ENCODE results near the gene ZSCAN5C. TPM values are rescaled to one million over a fixed set of nuclear protein-coding genes. Genes with fewer than 3 reads are reported as not detected.
"Not testable (repeated sequence)": the region's sequence is repeated elsewhere in the genome, so short reads cannot be mapped to it uniquely, and the experiment has no call there.

The ZSCAN5C gene
- polyA plus RNA-seq, 1 donor from 2014 or later: not detected

DNA sequence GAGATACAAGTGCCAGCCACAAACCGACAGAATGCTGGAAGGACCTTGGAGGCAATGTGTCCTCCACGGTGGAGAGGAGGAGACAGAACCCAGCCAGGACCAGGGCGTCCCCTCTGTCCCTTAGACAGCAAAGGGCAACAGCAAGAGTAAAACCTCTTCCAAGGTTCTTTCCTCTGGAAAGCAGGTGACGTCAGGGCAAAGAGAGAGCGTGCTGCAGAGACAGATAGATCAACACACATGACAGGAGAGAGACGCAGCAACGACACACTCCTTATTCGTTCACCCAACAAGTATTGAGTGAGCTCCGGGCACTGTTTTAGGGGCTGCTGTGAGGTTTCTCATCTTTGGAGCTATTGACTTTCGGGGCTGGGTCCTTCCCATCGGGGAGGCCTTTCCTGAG lies 27.5 kb upstream of the ZSCAN5C start:
- no peaks in the 10 kb centered on the region for H3K36me3 Mint-ChIP-seq
- no peaks in the 10 kb centered on the region for H3K9me3 Mint-ChIP-seq
- H3K27ac Mint-ChIP-seq: no peak overlapping the region
- H3K27me3 Mint-ChIP-seq: peaks cover 9% of the 10 kb centered on the region
- H3K4me3 Mint-ChIP-seq: no peak overlapping the region
- peaks cover 0 to 3% (median 2%) of the 10 kb centered on the region in 3 donors for H3K4me1 Mint-ChIP-seq

DNA sequence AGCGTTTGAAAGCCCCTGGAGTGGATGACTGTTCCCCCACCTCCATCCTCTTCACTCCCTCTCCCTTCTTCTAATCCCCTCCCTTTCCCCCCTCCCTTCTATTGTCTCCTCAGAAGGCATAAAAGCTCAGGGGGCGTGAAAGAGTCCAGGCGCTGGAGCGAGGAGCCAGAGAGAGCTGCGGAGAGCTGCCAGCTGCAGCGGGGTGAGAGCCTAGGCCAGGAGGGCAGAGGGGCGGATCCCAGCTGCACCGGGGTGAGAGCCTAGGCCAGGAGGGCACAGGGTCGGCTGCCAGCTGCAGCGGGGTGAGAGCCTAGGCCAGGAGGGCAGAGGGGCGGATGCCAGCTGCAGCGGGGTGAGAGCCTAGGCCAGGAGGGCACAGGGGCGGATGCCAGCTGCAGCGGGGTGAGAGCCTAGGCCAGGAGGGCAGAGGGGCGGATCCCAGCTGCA lies 26.2 kb upstream of the ZSCAN5C start, which contains the start of gene GALP:
TSS of gene GALP (plus strand) at position 148 of the 447 bp plus-strand sequence. CDS start 1,101 bp downstream, outside the sequence.
- H3K9me3 Mint-ChIP-seq, H3K4me1 Mint-ChIP-seq, H3K27me3 Mint-ChIP-seq, H3K36me3 Mint-ChIP-seq, H3K4me3 Mint-ChIP-seq: not testable (repeated sequence)
- peak within 1 kb of the TSS in 1 of 3 donors; percentile 57 for H3K27ac Mint-ChIP-seq

GRCh38 chr19:56176310-56176709 lies 25.8 kb upstream of the ZSCAN5C start:
- not testable (repeated sequence) for H3K4me3 Mint-ChIP-seq, H3K4me1 Mint-ChIP-seq, H3K9me3 Mint-ChIP-seq, H3K36me3 Mint-ChIP-seq, H3K27me3 Mint-ChIP-seq
- peak overlapping the region in 1 of 3 donors; percentile 57 for H3K27ac Mint-ChIP-seq

DNA sequence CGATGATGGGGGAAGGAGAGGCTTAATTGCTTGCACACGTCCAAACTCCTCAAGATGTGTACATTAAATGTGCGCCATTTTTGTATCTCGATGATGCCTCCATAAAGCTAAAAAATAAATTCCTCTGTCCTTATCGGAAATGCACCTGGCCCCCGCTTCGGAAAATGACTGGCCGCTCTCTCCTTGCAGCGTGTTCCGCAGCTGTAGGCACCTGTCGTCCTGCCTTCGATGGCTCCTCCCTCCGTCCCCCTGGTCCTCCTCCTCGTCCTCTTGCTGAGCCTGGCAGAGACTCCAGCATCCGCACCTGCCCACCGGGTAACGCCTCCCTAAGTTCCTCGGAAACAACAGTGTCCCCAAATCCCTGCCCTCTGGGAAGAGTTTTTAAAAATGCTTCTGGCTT lies 25.2 kb upstream of the ZSCAN5C start:
- Mint-ChIP-seq H3K9me3 (no peaks in the 10 kb centered on the region), H3K4me3 (no peak overlapping the region), H3K36me3 (no peaks in the 10 kb centered on the region), H3K27me3 (peaks cover 6% of the 10 kb centered on the region), H3K27ac (peak overlapping the region in 1 of 3 donors; percentile 57), H3K4me1 (peaks cover 0 to 3% (median under 1%) of the 10 kb centered on the region in 3 donors)

GRCh38 chr19:56177564-56178243 lies 24.4 kb upstream of the ZSCAN5C start:
- no peaks in the 10 kb centered on the region for H3K9me3 Mint-ChIP-seq
- no peak overlapping the region for H3K4me3 Mint-ChIP-seq
- no peaks in the 10 kb centered on the region for H3K36me3 Mint-ChIP-seq
- H3K4me1 Mint-ChIP-seq: peaks cover 0 to 3% (median 0%) of the 10 kb centered on the region in 3 donors
- H3K27ac Mint-ChIP-seq: no peak overlapping the region
- H3K27me3 Mint-ChIP-seq: peaks cover 5% of the 10 kb centered on the region

DNA sequence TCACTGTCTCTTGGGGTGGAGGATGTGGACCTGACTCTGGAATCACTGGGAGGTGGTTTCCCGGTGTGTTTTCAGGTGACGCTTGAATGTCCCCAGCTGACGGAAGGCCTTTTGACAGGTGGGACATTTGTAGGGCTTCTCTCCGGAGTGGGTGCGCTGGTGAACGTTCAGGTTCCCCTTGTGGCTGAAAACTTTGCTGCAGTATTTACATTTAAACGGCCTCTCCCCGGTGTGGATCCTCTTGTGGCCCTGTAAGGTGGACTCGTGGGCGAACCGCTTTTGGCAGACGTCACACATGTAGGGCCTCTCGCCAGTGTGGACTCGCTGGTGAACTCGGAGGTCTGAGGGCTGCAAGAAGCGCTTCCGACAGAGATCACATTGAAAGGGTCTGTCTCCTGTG lies 12.3 kb upstream of the ZSCAN5C start:
- Mint-ChIP-seq H3K4me1 (peaks cover 0 to 2% (median 0%) of the 10 kb centered on the region in 3 donors), H3K36me3 (no peaks in the 10 kb centered on the region), H3K27me3 (peaks cover 9% of the 10 kb centered on the region), H3K4me3 (no peak overlapping the region), H3K9me3 (no peaks in the 10 kb centered on the region), H3K27ac (no peak overlapping the region)

GRCh38 chr19:56191115-56191514 lies 11.0 kb upstream of the ZSCAN5C start:
- no peaks in the 10 kb centered on the region for H3K9me3 Mint-ChIP-seq
- H3K4me3 Mint-ChIP-seq: no peak overlapping the region
- H3K4me1 Mint-ChIP-seq: peaks cover 0 to 2% (median 0%) of the 10 kb centered on the region in 3 donors
- H3K27me3 Mint-ChIP-seq: peaks cover 12% of the 10 kb centered on the region
- no peaks in the 10 kb centered on the region for H3K36me3 Mint-ChIP-seq
- no peak overlapping the region for H3K27ac Mint-ChIP-seq

- H3K9me3 Mint-ChIP-seq: no peaks in the 10 kb centered on the region
- no peak overlapping the region for H3K4me3 Mint-ChIP-seq
- no peak overlapping the region for H3K27ac Mint-ChIP-seq
- H3K27me3 Mint-ChIP-seq: peaks cover 12% of the 10 kb centered on the region
- peaks cover 0 to 2% (median 0%) of the 10 kb centered on the region in 3 donors for H3K4me1 Mint-ChIP-seq
- H3K36me3 Mint-ChIP-seq: no peaks in the 10 kb centered on the region
Measured at GRCh38 chr19:56191711-56192110, 10.4 kb upstream of the ZSCAN5C start.

DNA sequence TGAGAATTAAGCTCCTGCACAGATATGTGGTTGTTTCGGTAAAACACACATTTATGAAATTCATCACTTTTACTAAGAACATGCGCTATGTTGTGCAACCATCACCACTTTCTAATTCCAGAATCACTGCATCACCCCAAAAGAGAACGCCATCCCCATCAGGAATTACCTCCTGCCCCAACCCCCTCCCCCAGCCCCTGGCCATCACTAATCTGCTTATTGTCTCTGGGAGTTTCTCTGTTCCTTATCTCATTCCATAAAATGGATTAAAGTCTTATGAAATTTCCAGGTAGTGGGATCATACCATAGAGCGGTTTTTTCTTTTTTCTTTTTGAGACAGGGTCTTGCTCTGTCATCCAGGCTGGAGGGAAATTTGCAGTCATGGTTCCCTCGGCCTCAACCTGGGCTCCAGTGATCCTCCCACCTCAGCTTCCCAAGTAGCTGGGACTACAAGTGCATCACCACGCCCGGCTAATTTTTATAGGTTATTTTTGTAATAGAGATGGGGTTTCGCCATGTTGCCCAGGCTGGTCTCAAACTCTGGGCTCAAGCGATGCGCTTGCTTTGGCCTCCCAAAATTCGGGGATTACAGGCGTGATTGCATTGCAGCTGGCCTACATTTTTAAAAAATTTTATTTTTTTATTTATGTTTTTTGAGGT lies 8.0 kb upstream of the ZSCAN5C start:
- H3K27me3 Mint-ChIP-seq: peaks cover 8% of the 10 kb centered on the region
- H3K4me1 Mint-ChIP-seq: peaks cover 0 to 2% (median 0%) of the 10 kb centered on the region in 3 donors
- no peak overlapping the region for H3K4me3 Mint-ChIP-seq
- H3K36me3 Mint-ChIP-seq: no peaks in the 10 kb centered on the region
- H3K9me3 Mint-ChIP-seq: no peaks in the 10 kb centered on the region
- H3K27ac Mint-ChIP-seq: no peak overlapping the region

GRCh38 chr19:56197646-56198045 lies 4.4 kb upstream of the ZSCAN5C start, which contains the start of gene ZSCAN5B:
TSS of gene ZSCAN5B (minus strand) at chr19:56197783. CDS start at chr19:56193052, 4,731 bp downstream.
- not testable (repeated sequence) for H3K27ac Mint-ChIP-seq, H3K9me3 Mint-ChIP-seq, H3K36me3 Mint-ChIP-seq, H3K4me3 Mint-ChIP-seq, H3K4me1 Mint-ChIP-seq
- H3K27me3 Mint-ChIP-seq: peaks cover 12% of the 10 kb centered on the region

DNA sequence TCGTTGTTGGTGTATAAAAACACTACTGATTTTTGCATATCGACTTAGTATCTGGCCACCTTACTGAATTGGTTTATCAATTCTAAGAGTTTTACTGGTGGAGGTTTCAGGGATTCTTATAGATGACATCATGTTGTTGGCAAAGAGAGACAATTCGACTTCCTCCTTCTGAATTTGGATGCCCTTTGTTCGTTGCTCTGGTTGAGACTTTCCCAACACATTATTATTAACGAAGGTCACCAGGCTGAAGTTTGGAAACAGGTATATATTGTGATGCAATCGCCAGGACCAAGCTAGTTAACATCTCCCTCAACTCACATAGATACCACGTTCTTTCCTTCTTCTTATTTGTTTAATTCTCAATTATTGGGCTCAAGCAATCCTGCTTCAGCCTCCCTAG lies 2.4 kb upstream of the ZSCAN5C start:
- H3K9me3 Mint-ChIP-seq: no peaks in the 10 kb centered on the region
- H3K4me1 Mint-ChIP-seq: no peaks in the 10 kb centered on the region
- no peak overlapping the region for H3K27ac Mint-ChIP-seq
- H3K36me3 Mint-ChIP-seq: peaks cover 2% of the 10 kb centered on the region
- no peak overlapping the region for H3K4me3 Mint-ChIP-seq
- H3K27me3 Mint-ChIP-seq: peaks cover 7% of the 10 kb centered on the region

GRCh38 chr19:56207581-56207980 lies 5.5 kb downstream of the ZSCAN5C start:
- H3K4me3 Mint-ChIP-seq, H3K36me3 Mint-ChIP-seq, H3K27ac Mint-ChIP-seq, H3K4me1 Mint-ChIP-seq, H3K9me3 Mint-ChIP-seq, H3K27me3 Mint-ChIP-seq: not testable (repeated sequence)

- H3K36me3 Mint-ChIP-seq: no peaks in the 10 kb centered on the region
- H3K4me3 Mint-ChIP-seq: no peak overlapping the region
- no peaks in the 10 kb centered on the region for H3K4me1 Mint-ChIP-seq
- H3K9me3 Mint-ChIP-seq: no peaks in the 10 kb centered on the region
- H3K27ac Mint-ChIP-seq: no peak overlapping the region
- H3K27me3 Mint-ChIP-seq: peaks cover under 1% of the 10 kb centered on the region
Measured at GRCh38 chr19:56209091-56209490, 7.0 kb downstream of the ZSCAN5C start.

GRCh38 chr19:56210036-56210435 lies 8.0 kb downstream of the ZSCAN5C start:
- H3K4me1 Mint-ChIP-seq, H3K27me3 Mint-ChIP-seq, H3K9me3 Mint-ChIP-seq, H3K36me3 Mint-ChIP-seq, H3K4me3 Mint-ChIP-seq, H3K27ac Mint-ChIP-seq: not testable (repeated sequence)

GRCh38 chr19:56211718-56212117 lies 9.6 kb downstream of the ZSCAN5C start:
- Mint-ChIP-seq H3K27me3 (peaks cover 15% of the 10 kb centered on the region), H3K36me3 (no peaks in the 10 kb centered on the region), H3K4me1 (no peaks in the 10 kb centered on the region), H3K9me3 (no peaks in the 10 kb centered on the region), H3K27ac (no peak overlapping the region), H3K4me3 (no peak overlapping the region)
